Measurements from ENCODE around the gene GRIN2A.

- TF ChIP-seq RARB (CRISPR knock-in tag; IDR thresholded peaks at IDR 0.05) (no peak), PATZ1 (CRISPR knock-in tag; IDR thresholded peaks at IDR 0.05; ENCODE audit: borderline replicate concordance) (no peak), ZC3H10 (CRISPR knock-in tag; IDR thresholded peaks at IDR 0.05) (no peak), ZFP3 (CRISPR knock-in tag; IDR thresholded peaks at IDR 0.05) (no peak), ZNF565 (CRISPR knock-in tag; conservative IDR thresholded peaks at IDR 0.05; ENCODE audit: low read depth) (no peak)
Measured at GRCh38 chr16:9802160-9802559, 380.1 kb downstream of the GRIN2A start.

All from SK-N-SH treated with all-trans-retinoic acid at 6 μM for 48 hours (cell line).